GM12872 (cell line): Measurements from ENCODE around the gene TOLLIP.

ENCODE experiments used
- TF ChIP-seq, protein P1 (sequence below): IDR thresholded peaks from 3 replicates; pipeline ENCODE4 v1.5.1; 2011; ENCODE audit warnings: low read depth, mild to moderate bottlenecking, low read length, moderate library complexity; ENCODE audit not compliant: insufficient read depth

The TOLLIP gene

GRCh38 chr11:1339066-1339675 lies 29.7 kb upstream of the TOLLIP start:
- TF ChIP-seq, protein P1, sequence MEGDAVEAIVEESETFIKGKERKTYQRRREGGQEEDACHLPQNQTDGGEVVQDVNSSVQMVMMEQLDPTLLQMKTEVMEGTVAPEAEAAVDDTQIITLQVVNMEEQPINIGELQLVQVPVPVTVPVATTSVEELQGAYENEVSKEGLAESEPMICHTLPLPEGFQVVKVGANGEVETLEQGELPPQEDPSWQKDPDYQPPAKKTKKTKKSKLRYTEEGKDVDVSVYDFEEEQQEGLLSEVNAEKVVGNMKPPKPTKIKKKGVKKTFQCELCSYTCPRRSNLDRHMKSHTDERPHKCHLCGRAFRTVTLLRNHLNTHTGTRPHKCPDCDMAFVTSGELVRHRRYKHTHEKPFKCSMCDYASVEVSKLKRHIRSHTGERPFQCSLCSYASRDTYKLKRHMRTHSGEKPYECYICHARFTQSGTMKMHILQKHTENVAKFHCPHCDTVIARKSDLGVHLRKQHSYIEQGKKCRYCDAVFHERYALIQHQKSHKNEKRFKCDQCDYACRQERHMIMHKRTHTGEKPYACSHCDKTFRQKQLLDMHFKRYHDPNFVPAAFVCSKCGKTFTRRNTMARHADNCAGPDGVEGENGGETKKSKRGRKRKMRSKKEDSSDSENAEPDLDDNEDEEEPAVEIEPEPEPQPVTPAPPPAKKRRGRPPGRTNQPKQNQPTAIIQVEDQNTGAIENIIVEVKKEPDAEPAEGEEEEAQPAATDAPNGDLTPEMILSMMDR: no peak

- TF ChIP-seq, protein P1: no peak
Measured at GRCh38 chr11:1338201-1339065, 29.0 kb upstream of the TOLLIP start.

DNA sequence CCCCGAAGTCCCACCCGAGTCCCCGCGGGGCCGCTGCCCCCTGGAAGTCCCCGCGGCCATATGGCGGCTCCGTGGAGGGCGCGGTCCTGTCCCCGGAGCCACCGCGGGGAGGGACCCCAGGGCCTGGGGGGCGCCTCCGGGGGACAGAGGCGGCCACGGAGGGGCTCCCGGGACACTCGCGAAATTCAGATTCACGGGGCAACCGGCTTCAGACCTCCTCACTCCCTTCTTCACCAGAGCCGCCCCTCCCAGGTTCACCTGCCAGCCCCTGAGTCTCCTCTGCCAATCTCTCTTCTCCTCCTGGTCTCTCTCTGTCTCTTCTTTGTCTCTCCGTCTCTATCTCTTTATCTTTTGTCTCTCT lies 28.2 kb upstream of the TOLLIP start:
- TF ChIP-seq, protein P1: no peak

GRCh38 chr11:1336836-1337646 lies 27.6 kb upstream of the TOLLIP start:
- TF ChIP-seq, protein P1: no peak

GRCh38 chr11:1335811-1336761 lies 26.7 kb upstream of the TOLLIP start:
- TF ChIP-seq, protein P1: no peak

DNA sequence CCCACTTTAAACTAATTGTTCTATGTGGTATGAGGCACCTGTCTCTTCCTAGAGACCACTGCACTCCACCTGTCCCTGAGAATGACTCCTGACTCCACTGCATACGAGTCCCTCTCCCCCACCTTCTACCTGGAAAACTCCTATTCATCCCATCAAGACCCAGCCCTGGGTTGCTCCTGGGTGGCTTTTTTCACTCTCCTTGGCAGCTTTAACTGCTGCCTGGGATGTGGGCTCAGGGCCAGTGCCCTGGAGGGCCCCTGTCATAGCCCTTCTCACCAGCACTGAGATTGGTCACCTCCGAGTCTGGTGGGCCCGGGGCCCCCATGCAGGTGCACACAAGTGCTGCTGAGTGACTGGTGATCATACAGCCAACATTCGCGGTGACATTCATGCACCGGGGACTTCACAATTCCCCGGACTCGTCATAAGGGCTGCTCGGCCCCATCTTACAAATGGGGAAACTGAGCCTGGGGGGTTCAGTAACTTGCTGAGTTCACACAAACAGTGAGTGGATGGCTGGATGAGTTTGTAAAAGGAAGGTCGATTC lies 25.9 kb upstream of the TOLLIP start:
- TF ChIP-seq, protein P1: no peak
